ENCODE data around the gene DPM2.

The DPM2 gene

GRCh38 chr9:127955294-127956015, 17.8 kb upstream of the DPM2 start:
- Histone ChIP-seq H4K20me1 (ENCODE audit: control insufficient read depth, insufficient read depth, low read depth, low read length) (peaks cover 20% of the 10 kb centered on the region), H3K79me2 (ENCODE audit: control insufficient read depth, low read length) (peaks cover 98% of the 10 kb centered on the region), H3K9me2 (replicated peaks; ENCODE audit: control insufficient read depth, low read length) (no peaks in the 10 kb centered on the region), H3K27ac (ENCODE audit: low read depth, low read length) (peak overlapping the region; percentile 11; the same call in 1 of the 2 replicates), H3K4me2 (ENCODE audit: low read length) (0 out of 2 replicates have a peak overlapping the region, but pooled peaks have one; percentile 2), H3K36me3 (ENCODE audit: control insufficient read depth, low read length) (peaks cover 52% of the 10 kb centered on the region), H3K4me3 (ENCODE audit: low read length) (no peak overlapping the region), H3K9me3 (ENCODE audit: control insufficient read depth, insufficient read depth, low read length) (no peaks in the 10 kb centered on the region), H3K27me3 (ENCODE audit: control insufficient read depth, low read length) (no peaks in the 10 kb centered on the region), H3K4me1 (ENCODE audit: control insufficient read depth, low read length) (peaks cover 52% of the 10 kb centered on the region), H3F3A (ENCODE audit: control insufficient read depth, insufficient read depth) (no peaks in the 10 kb centered on the region; the same call in 1 of the 2 replicates)
- TF ChIP-seq CTCF (IDR thresholded peaks at IDR 0.05; ENCODE audit: low read depth, low read length, poor library complexity, severe bottlenecking) = peak; percentile 53
- TF ChIP-seq EZH2phosphoT487 (IDR thresholded peaks at IDR 0.05; ENCODE audit: borderline replicate concordance, low read length) = no peak

GRCh38 chr9:127954831-127955293, 17.2 kb upstream of the DPM2 start:
- Histone ChIP-seq H3K79me2 (ENCODE audit: control insufficient read depth, low read length) (peaks cover 98% of the 10 kb centered on the region), H3K4me1 (ENCODE audit: control insufficient read depth, low read length) (peaks cover 50% of the 10 kb centered on the region), H3K27ac (ENCODE audit: low read depth, low read length) (no peak overlapping the region), H3K9me3 (ENCODE audit: control insufficient read depth, insufficient read depth, low read length) (no peaks in the 10 kb centered on the region), H3K36me3 (ENCODE audit: control insufficient read depth, low read length) (peaks cover 52% of the 10 kb centered on the region), H3K9me2 (replicated peaks; ENCODE audit: control insufficient read depth, low read length) (no peaks in the 10 kb centered on the region), H3K27me3 (ENCODE audit: control insufficient read depth, low read length) (no peaks in the 10 kb centered on the region), H3K4me3 (ENCODE audit: low read length) (no peak overlapping the region), H3F3A (ENCODE audit: control insufficient read depth, insufficient read depth) (no peaks in the 10 kb centered on the region), H4K20me1 (ENCODE audit: control insufficient read depth, insufficient read depth, low read depth, low read length) (peaks cover 18% of the 10 kb centered on the region), H3K4me2 (ENCODE audit: low read length) (no peak overlapping the region)
- TF ChIP-seq EZH2phosphoT487 (IDR thresholded peaks at IDR 0.05; ENCODE audit: borderline replicate concordance, low read length) = no peak
- TF ChIP-seq CTCF (IDR thresholded peaks at IDR 0.05; ENCODE audit: low read depth, low read length, poor library complexity, severe bottlenecking) = no peak

GRCh38 chr9:127953768-127954505, 16.3 kb upstream of the DPM2 start:
- peaks cover 53% of the 10 kb centered on the region for H3K36me3 ChIP-seq (ENCODE audit: control insufficient read depth, low read length)

More at GRCh38 chr9:127953768-127954505, 16.3 kb upstream of the DPM2 start:
- no peak overlapping the region for H3K4me3 ChIP-seq (ENCODE audit: low read length)
- H3K4me1 ChIP-seq (ENCODE audit: control insufficient read depth, low read length) = peaks cover 47% of the 10 kb centered on the region
- no peaks in the 10 kb centered on the region for H3K9me2 ChIP-seq (replicated peaks; ENCODE audit: control insufficient read depth, low read length)
- no peak overlapping the region for H3K27ac ChIP-seq (ENCODE audit: low read depth, low read length)
- peaks cover 96% of the 10 kb centered on the region for H3K79me2 ChIP-seq (ENCODE audit: control insufficient read depth, low read length)
- no peaks in the 10 kb centered on the region for H3K9me3 ChIP-seq (ENCODE audit: control insufficient read depth, insufficient read depth, low read length)
- no peak overlapping the region for H3K4me2 ChIP-seq (ENCODE audit: low read length)
- no peaks in the 10 kb centered on the region for H3F3A ChIP-seq (ENCODE audit: control insufficient read depth, insufficient read depth)
- TF ChIP-seq CTCF (IDR thresholded peaks at IDR 0.05; ENCODE audit: low read depth, low read length, poor library complexity, severe bottlenecking) (no peak), EZH2phosphoT487 (IDR thresholded peaks at IDR 0.05; ENCODE audit: borderline replicate concordance, low read length) (no peak)
- H3K27me3 ChIP-seq (ENCODE audit: control insufficient read depth, low read length) = no peaks in the 10 kb centered on the region
- peaks cover 18% of the 10 kb centered on the region for H4K20me1 ChIP-seq (ENCODE audit: control insufficient read depth, insufficient read depth, low read depth, low read length)

Measured in DOHH2 (cell line).